Endothelial cell (in vitro differentiated cells): Measurements from ENCODE around the gene CDK5. TPM values are rescaled to one million over a fixed set of nuclear protein-coding genes. Genes with fewer than 3 reads are reported as not detected.

Experiments used
- DNase-seq: peaks from one replicate; pipeline ENCODE4 v3.0.0; 2021; ENCODE audit warnings: low spot score
- H3K27ac Mint-ChIP-seq: one replicate; pipeline ENCODE4 v1.8.0; 2021; ENCODE audit warnings: mixed read lengths, inconsistent platforms; ENCODE audit not compliant: unreplicated experiment
- H3K27me3 Mint-ChIP-seq: one replicate; pipeline ENCODE4 v1.8.0; 2021; ENCODE audit warnings: mild to moderate bottlenecking, moderate library complexity, mixed read lengths, inconsistent platforms; ENCODE audit not compliant: unreplicated experiment
- H3K36me3 Mint-ChIP-seq: one replicate; pipeline ENCODE4 v1.8.0; 2021; ENCODE audit warnings: mild to moderate bottlenecking, low read depth, mixed read lengths, inconsistent platforms; ENCODE audit not compliant: unreplicated experiment
- H3K4me1 Mint-ChIP-seq: one replicate; pipeline ENCODE4 v1.8.0; 2021; ENCODE audit warnings: mild to moderate bottlenecking, mixed read lengths, inconsistent platforms; ENCODE audit not compliant: unreplicated experiment
- H3K4me3 Mint-ChIP-seq: one replicate; pipeline ENCODE4 v1.8.0; 2021; ENCODE audit warnings: mild to moderate bottlenecking, mixed read lengths, inconsistent platforms; ENCODE audit not compliant: unreplicated experiment
- H3K9me3 Mint-ChIP-seq: one replicate; pipeline ENCODE4 v1.8.0; 2021; ENCODE audit warnings: mixed read lengths, inconsistent platforms; ENCODE audit not compliant: unreplicated experiment
- CTCF ChIP-seq: fragments of 200-600 bp; sonication (generic); IDR thresholded peaks from one replicate; pipeline ENCODE4 v1.5.0; 2021; ENCODE audit warnings: antibody characterized with exemption; ENCODE audit not compliant: unreplicated experiment
- total RNA-seq: library from RNA; stranded (reverse); fragmentation: NEBNext Ultra II Directional; extraction: Animal tissue kit (Norgen Biotek cat#: 25700); gene quantifications from one replicate; pipeline ENCODE4 v1.2.1, GENCODE V29; 2021; ENCODE audit not compliant: unreplicated experiment

The CDK5 gene
- total RNA-seq, 1 donor from 2014 or later: 26.7 TPM

DNA sequence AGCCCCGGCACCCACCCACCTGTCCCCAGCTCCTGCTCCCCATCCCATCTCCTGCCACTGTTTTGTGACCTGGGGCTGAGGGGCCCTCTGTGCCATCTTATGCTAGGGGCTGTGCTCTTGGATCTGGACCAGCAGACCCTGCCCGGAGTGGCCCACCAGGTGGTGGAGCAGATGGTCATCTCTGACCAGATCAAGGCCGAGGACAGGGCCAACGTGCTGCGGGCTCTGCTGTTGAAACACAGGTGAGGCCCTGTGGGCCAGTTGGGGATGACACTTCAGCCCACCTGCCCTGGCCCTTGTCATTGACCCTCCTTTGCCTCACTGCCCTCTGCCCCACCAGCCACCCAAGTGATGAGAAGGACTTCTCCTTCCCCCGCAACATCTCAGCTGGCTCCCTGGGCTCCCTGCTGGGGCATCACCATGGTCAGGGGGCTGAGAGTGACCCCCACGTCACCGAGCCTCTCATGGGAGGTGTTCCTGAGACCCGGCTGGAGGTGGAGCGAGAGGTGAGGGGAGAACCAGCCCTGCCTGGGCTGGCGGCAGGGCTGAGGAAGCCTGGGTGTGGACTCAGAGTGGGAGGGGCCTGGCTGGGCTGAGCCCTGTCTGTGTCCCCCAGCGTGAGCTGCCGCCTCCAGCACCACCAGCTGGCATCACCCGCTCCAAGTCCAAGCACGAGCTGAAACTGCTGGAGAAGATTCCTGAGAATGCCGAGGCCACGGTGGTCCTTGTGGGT lies 12.3 kb upstream of the CDK5 start:
- TF ChIP-seq CTCF: no peak
- Mint-ChIP-seq H3K27me3 (peaks cover 4% of the 10 kb centered on the region), H3K9me3 (no peaks in the 10 kb centered on the region), H3K4me3 (no peak overlapping the region), H3K27ac (no peak overlapping the region), H3K4me1 (no peaks in the 10 kb centered on the region), H3K36me3 (peaks cover 23% of the 10 kb centered on the region)
- no peak for DNase-seq

DNA sequence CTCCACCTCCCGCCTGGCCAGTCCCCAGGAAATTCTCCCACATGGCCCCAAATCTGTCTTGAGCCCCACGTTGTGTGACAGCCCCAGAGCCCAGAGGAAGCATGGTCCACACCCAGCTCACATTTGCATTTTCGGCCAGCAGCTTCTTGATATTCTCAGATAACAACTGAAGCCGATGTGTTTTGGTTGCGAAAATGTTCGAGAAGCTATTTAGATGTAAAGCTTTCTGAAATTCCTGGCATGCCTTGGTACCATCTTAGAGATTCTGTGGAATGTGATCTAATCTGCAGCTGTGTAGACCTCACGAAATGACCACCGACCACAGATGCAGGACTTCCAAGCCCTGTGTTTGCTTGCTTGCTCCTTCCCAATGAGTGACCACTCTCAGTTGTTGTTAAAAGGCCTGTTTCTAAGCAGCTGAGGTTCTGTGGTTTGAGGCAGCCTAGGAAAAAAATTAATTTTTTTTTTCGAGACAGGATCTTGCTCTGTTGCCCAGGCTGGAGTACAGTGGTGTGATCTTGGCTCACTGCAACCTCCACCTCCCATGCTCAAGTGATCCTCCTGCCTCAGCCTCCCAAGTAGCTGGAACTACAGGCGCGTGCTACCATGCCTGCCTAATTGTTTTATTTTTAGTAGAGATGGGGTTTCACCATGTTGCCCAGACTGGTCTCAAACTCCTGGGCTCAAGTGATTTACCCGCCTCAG lies 10.5 kb upstream of the CDK5 start:
- H3K27me3 Mint-ChIP-seq: peaks cover 2% of the 10 kb centered on the region
- H3K9me3 Mint-ChIP-seq: no peaks in the 10 kb centered on the region
- TF ChIP-seq CTCF: no peak
- peak overlapping the region; percentile 73 for H3K4me3 Mint-ChIP-seq
- no peak overlapping the region for H3K27ac Mint-ChIP-seq
- H3K36me3 Mint-ChIP-seq: peaks cover 21% of the 10 kb centered on the region
- no peak for DNase-seq
- H3K4me1 Mint-ChIP-seq: peaks cover 2% of the 10 kb centered on the region

GRCh38 chr7:151066273-151066974 lies 8.7 kb upstream of the CDK5 start:
- Mint-ChIP-seq H3K4me3 (no peak overlapping the region), H3K27ac (no peak overlapping the region), H3K9me3 (no peaks in the 10 kb centered on the region), H3K36me3 (peaks cover 21% of the 10 kb centered on the region), H3K27me3 (peaks cover 6% of the 10 kb centered on the region), H3K4me1 (peaks cover 8% of the 10 kb centered on the region)
- TF ChIP-seq CTCF: no peak
- DNase-seq: no peak

DNA sequence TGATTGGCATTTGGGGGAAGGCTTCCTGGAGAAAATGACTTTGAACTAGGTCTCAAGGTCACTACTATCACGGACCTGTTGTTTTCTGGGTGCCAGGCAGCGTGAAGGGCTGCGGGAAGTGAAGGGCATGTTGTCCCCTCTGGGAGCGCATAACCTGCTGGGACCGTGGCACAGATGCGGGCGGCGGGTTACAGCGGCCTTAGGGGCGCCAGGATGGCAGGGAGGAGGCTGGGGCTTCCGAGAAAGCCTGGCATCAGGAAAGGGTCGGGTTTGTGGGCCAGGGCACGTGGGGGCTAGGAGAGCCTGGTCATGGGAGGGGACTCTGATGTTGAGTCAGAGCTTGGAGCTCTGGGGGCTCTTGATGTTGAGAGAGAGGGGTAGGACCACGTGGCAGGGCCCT lies 7.8 kb upstream of the CDK5 start:
- Mint-ChIP-seq H3K27me3 (peaks cover 7% of the 10 kb centered on the region), H3K9me3 (no peaks in the 10 kb centered on the region), H3K4me3 (no peak overlapping the region), H3K36me3 (peaks cover 21% of the 10 kb centered on the region), H3K4me1 (peaks cover 13% of the 10 kb centered on the region), H3K27ac (no peak overlapping the region)
- TF ChIP-seq CTCF: no peak
- DNase-seq: no peak
